Calu3 (cell line): ENCODE measurements around the gene SVEP1. TPM values are rescaled to one million over a fixed set of nuclear protein-coding genes. Genes with fewer than 3 reads are reported as not detected.

Experiments
- BruUV-seq: library from RNA; stranded (reverse); fragments of 400-500 nt; replicated peaks from 2 replicates; lab custom pipeline; 2021; lab: Mats Ljungman, UMichigan
- CTCF ChIA-PET: fragments of 300-600 bp; sonication (Branson Sonifier 250); formaldehyde crosslinking; loops from one replicate; lab custom pipeline; 2022; ENCODE audit warnings: antibody characterized with exemption; lab: Charles Lee
- DNase-seq: peaks from one replicate; pipeline ENCODE4 v3.0.0; 2022
- H3K27ac Mint-ChIP-seq: one replicate; pipeline ENCODE4 v1.8.0; 2022; ENCODE audit warnings: mixed read lengths; ENCODE audit not compliant: unreplicated experiment
- H3K27me3 Mint-ChIP-seq: one replicate; pipeline ENCODE4 v1.8.0; 2022; ENCODE audit warnings: mixed read lengths; ENCODE audit not compliant: unreplicated experiment
- H3K36me3 Mint-ChIP-seq: one replicate; pipeline ENCODE4 v1.8.0; 2022; ENCODE audit warnings: mild to moderate bottlenecking, moderate library complexity, mixed read lengths; ENCODE audit not compliant: insufficient read depth, unreplicated experiment
- H3K4me1 Mint-ChIP-seq: one replicate; pipeline ENCODE4 v1.8.0; 2022; ENCODE audit warnings: mild to moderate bottlenecking, low read depth, mixed read lengths; ENCODE audit not compliant: unreplicated experiment
- H3K4me3 Mint-ChIP-seq: one replicate; pipeline ENCODE4 v1.8.0; 2022; ENCODE audit warnings: mild to moderate bottlenecking, low read depth, moderate library complexity, mixed read lengths; ENCODE audit not compliant: unreplicated experiment
- H3K9me3 Mint-ChIP-seq: one replicate; pipeline ENCODE4 v1.8.0; 2022; ENCODE audit warnings: low read depth, mixed read lengths; ENCODE audit not compliant: unreplicated experiment
- intact Hi-C: fragments of 100-400 bp; cut with micrococcal nuclease; formaldehyde crosslinking; loops from one replicate; pipeline ENCODE4 v1.10.0; 2022; ENCODE audit not compliant: unreplicated experiment
- total RNA-seq: library from RNA; stranded (reverse); gene quantifications from 2 replicates; pipeline ENCODE4 v1.2.3, GENCODE V29; 2022
- TF ChIP-seq, protein P1 (sequence below): fragments of 200-600 bp; IDR thresholded peaks from one replicate; pipeline ENCODE4 v1.8.0; 2022; ENCODE audit warnings: antibody characterized with exemption; ENCODE audit not compliant: unreplicated experiment

SVEP1 gene
- total RNA-seq, 1 experiment from 2014 or later: 0.35 TPM

GRCh38 chr9:110429453-110429852 lies 150.1 kb downstream of the SVEP1 start:
- no peaks in the 10 kb centered on the region for H3K27me3 Mint-ChIP-seq
- no peaks in the 10 kb centered on the region for H3K36me3 Mint-ChIP-seq
- no peak overlapping the region for H3K27ac Mint-ChIP-seq
- TF ChIP-seq, protein P1, sequence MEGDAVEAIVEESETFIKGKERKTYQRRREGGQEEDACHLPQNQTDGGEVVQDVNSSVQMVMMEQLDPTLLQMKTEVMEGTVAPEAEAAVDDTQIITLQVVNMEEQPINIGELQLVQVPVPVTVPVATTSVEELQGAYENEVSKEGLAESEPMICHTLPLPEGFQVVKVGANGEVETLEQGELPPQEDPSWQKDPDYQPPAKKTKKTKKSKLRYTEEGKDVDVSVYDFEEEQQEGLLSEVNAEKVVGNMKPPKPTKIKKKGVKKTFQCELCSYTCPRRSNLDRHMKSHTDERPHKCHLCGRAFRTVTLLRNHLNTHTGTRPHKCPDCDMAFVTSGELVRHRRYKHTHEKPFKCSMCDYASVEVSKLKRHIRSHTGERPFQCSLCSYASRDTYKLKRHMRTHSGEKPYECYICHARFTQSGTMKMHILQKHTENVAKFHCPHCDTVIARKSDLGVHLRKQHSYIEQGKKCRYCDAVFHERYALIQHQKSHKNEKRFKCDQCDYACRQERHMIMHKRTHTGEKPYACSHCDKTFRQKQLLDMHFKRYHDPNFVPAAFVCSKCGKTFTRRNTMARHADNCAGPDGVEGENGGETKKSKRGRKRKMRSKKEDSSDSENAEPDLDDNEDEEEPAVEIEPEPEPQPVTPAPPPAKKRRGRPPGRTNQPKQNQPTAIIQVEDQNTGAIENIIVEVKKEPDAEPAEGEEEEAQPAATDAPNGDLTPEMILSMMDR: no peak
- CTCF ChIA-PET: no interaction called here
- no peaks in the 10 kb centered on the region for H3K9me3 Mint-ChIP-seq
- intact Hi-C loops: loop anchor here (5.0 to 10.0 kb wide), 2 partner anchors 175 to 193 kb away; partner anchors contain the start of gene TXN
- H3K4me3 Mint-ChIP-seq: no peak overlapping the region
- H3K4me1 Mint-ChIP-seq: no peaks in the 10 kb centered on the region
- DNase-seq: no peak
- BruUV-seq: no TSS peak

GRCh38 chr9:110427497-110428104 lies 151.9 kb downstream of the SVEP1 start:
- Mint-ChIP-seq H3K27me3 (no peaks in the 10 kb centered on the region), H3K4me3 (no peak overlapping the region), H3K36me3 (no peaks in the 10 kb centered on the region), H3K9me3 (no peaks in the 10 kb centered on the region), H3K27ac (no peak overlapping the region), H3K4me1 (no peaks in the 10 kb centered on the region)
- no TSS peak for BruUV-seq
- CTCF ChIA-PET: no interaction called here
- peak; percentile 56 for DNase-seq
- intact Hi-C loops: loop anchor here (5.0 to 10.0 kb wide), 2 partner anchors 173 to 195 kb away; partner anchors contain the start of gene TXN
- TF ChIP-seq, protein P1: peak; percentile 21

GRCh38 chr9:110426052-110426709 lies 153.4 kb downstream of the SVEP1 start:
- CTCF ChIA-PET: no interaction called here
- DNase-seq: no peak
- no TSS peak for BruUV-seq

GRCh38 chr9:110414471-110414870 lies 165.1 kb downstream of the SVEP1 start:
- no peak overlapping the region for H3K4me3 Mint-ChIP-seq
- TF ChIP-seq, protein P1: no peak
- H3K9me3 Mint-ChIP-seq: no peaks in the 10 kb centered on the region
- H3K27ac Mint-ChIP-seq: no peak overlapping the region
- H3K4me1 Mint-ChIP-seq: no peaks in the 10 kb centered on the region
- BruUV-seq: no TSS peak
- no peaks in the 10 kb centered on the region for H3K27me3 Mint-ChIP-seq
- DNase-seq: no peak
- no peaks in the 10 kb centered on the region for H3K36me3 Mint-ChIP-seq
- CTCF ChIA-PET: no interaction called here
- intact Hi-C loops: no loop called here

More at GRCh38 chr9:110426052-110426709, 153.4 kb downstream of the SVEP1 start:
- Mint-ChIP-seq H3K4me1 (no peaks in the 10 kb centered on the region), H3K4me3 (no peak overlapping the region), H3K27ac (no peak overlapping the region), H3K9me3 (no peaks in the 10 kb centered on the region), H3K36me3 (no peaks in the 10 kb centered on the region), H3K27me3 (no peaks in the 10 kb centered on the region)
- TF ChIP-seq, protein P1: no peak
- intact Hi-C loops: loop anchor here (5.0 to 10.0 kb wide), 2 partner anchors 171 to 196 kb away; partner anchors contain the start of gene TXN
